HepG2 (cell line): ENCODE results near the gene SMIM30. TPM values are rescaled to one million over a fixed set of nuclear protein-coding genes. Genes with fewer than 3 reads are reported as not detected.

Source experiments
- GABPA ChIP-seq, 2 experiments: IDR thresholded peaks; 2 replicates each; pipeline ENCODE4 v1.6.1; 2011 to 2016; ENCODE audit warnings: low read depth in 2 of 2, low read length in 1 of 2, missing biosample characterization in 1 of 2, missing genetic modification characterization in 1 of 2
- HOXA9 ChIP-seq: sonication (generic); formaldehyde crosslinking; IDR thresholded peaks from 2 replicates; pipeline ENCODE4 v1.8.1; 2022; ENCODE audit warnings: missing genetic modification reagents, mild to moderate bottlenecking, moderate library complexity, borderline replicate concordance
- PRDM15 ChIP-seq: sonication (generic); formaldehyde crosslinking; IDR thresholded peaks from 2 replicates; pipeline ENCODE4 v1.4.0; 2020; ENCODE audit warnings: missing genetic modification reagents
- TFDP2 ChIP-seq: sonication (generic); formaldehyde crosslinking; IDR thresholded peaks from 2 replicates; pipeline ENCODE4 v1.4.0; 2020; ENCODE audit warnings: missing genetic modification reagents
- ZBTB40 ChIP-seq, 2 experiments: fragments of 450-650 bp in 1 of 2; sonication (generic) in 1 of 2; formaldehyde crosslinking in 1 of 2; IDR thresholded peaks; 2 replicates each; pipeline versions ENCODE4 v1.6.1 to v1.8.0; 2016 to 2022; ENCODE audit warnings: antibody characterized with exemption in 1 of 2, mild to moderate bottlenecking in 1 of 2, missing genetic modification reagents in 1 of 2
- ZFAT ChIP-seq: sonication (generic); formaldehyde crosslinking; conservative IDR thresholded peaks from 2 replicates; pipeline ENCODE4 v1.8.1; 2023; ENCODE audit warnings: missing genetic modification reagents, inconsistent platforms
- ZFP91 ChIP-seq: sonication (generic); formaldehyde crosslinking; IDR thresholded peaks from 2 replicates; pipeline ENCODE4 v1.9.0; 2022; ENCODE audit warnings: missing genetic modification reagents, mild to moderate bottlenecking, borderline replicate concordance
- ZNF704 ChIP-seq: sonication (generic); formaldehyde crosslinking; IDR thresholded peaks from 2 replicates; pipeline ENCODE4 v1.8.1; 2023; ENCODE audit warnings: mild to moderate bottlenecking, inconsistent platforms, moderate library complexity, missing genetic modification reagents, borderline replicate concordance
- polyA plus RNA-seq, 8 experiments: library from polyadenylated mRNA; depleted of rRNA in 3 of 8; stranded (reverse) in 7 of 8; unstranded in 1 of 8; fragments of >200 nt; fragmentation: Illumina TruSeq in 4 of 8; extraction: Trizol in 4 of 8; gene quantifications; 2 replicates each; pipeline versions ENCODE4 v1.2.1 to v1.2.3, GENCODE V29; 2011 to 2016; ENCODE audit warnings: low read depth in 4 of 8, missing spikeins in 1 of 8, mixed read lengths in 1 of 8; ENCODE audit not compliant: insufficient read depth in 1 of 8
- total RNA-seq, 5 experiments: library from RNA; depleted of rRNA; stranded (reverse); fragments of >200 nt; fragmentation: Illumina TruSeq; extraction: Trizol; gene quantifications; 2 replicates each; pipeline ENCODE4 v1.2.3, GENCODE V29; 2016; ENCODE audit warnings: low read depth in 1 of 5

The SMIM30 gene
- total and polyA plus RNA-seq, 2 of the 13 experiments (the other 11 are each of a cell fraction or from before 2014, with no cell fraction given), result 23.5 to 25.2 TPM

- TF ChIP-seq ZBTB40 (IDR thresholded peaks at IDR 0.05) (no peak), ZBTB40 (CRISPR knock-in tag; IDR thresholded peaks at IDR 0.05) (peak; percentile 39; the same call in 1 of the 2 replicates), ZNF704 (CRISPR knock-in tag) (no peak), TFDP2 (peak; percentile 79), GABPA (IDR thresholded peaks at IDR 0.05; ENCODE audit: low read depth, low read length) (no peak), GABPA (CRISPR knock-in tag; IDR thresholded peaks at IDR 0.05; ENCODE audit: low read depth) (peak; percentile 64), PRDM15 (CRISPR knock-in tag) (no peak), ZFP91 (CRISPR knock-in tag) (peak; percentile 41; the same call in 1 of the 2 replicates), ZFAT (CRISPR knock-in tag) (no peak), HOXA9 (no peak)
These were observed at the start of gene SMIM30 (continued) for GRCh38 chr7:113118074-113118959.
